MM.1S (cell line): ENCODE results near the gene CCSER1.
"Not testable (repeated sequence)": the region's sequence is repeated elsewhere in the genome, so short reads cannot be mapped to it uniquely, and the experiment has no call there.

Experiments
- DNase-seq: peaks from one replicate; pipeline ENCODE4 v3.0.0-alpha.2; 2015
- H2AFZ ChIP-seq: fragments of 300-600 bp; sonication (generic); 2 replicates; pipeline ENCODE4 v1.6.0; 2016; ENCODE audit warnings: antibody characterized with exemption, low read length
- H3F3A ChIP-seq: fragments of 300-600 bp; sonication (generic); 2 replicates; pipeline ENCODE4 v1.6.1; 2016; ENCODE audit warnings: mild to moderate bottlenecking, antibody characterized with exemption, low read length, moderate library complexity, mixed read lengths; ENCODE audit not compliant: insufficient read depth
- H3K27ac ChIP-seq: fragments of 300-600 bp; sonication (generic); 2 replicates; pipeline ENCODE4 v1.5.1; 2016; ENCODE audit warnings: mild to moderate bottlenecking, low read length
- H3K27me3 ChIP-seq: fragments of 300-600 bp; sonication (generic); replicated peaks from 2 replicates; pipeline ENCODE4 v1.6.0; 2016; ENCODE audit warnings: low read length; ENCODE audit not compliant: insufficient read depth
- H3K36me3 ChIP-seq: fragments of 300-600 bp; sonication (generic); replicated peaks from 2 replicates; pipeline ENCODE4 v1.6.1; 2016; ENCODE audit warnings: mild to moderate bottlenecking, low read length, mixed read lengths; ENCODE audit not compliant: insufficient read depth
- H3K4me1 ChIP-seq: fragments of 300-600 bp; sonication (generic); 2 replicates; pipeline ENCODE4 v1.6.1; 2016; ENCODE audit warnings: low read length, mixed read lengths
- H3K4me2 ChIP-seq: fragments of 300-600 bp; sonication (generic); 2 replicates; pipeline ENCODE4 v1.6.0; 2016; ENCODE audit warnings: low read depth, low read length
- H3K4me3 ChIP-seq: fragments of 300-600 bp; sonication (generic); 2 replicates; pipeline ENCODE4 v1.5.1; 2016; ENCODE audit warnings: low read length, mixed read lengths
- H3K79me2 ChIP-seq: fragments of 300-600 bp; sonication (generic); 2 replicates; pipeline ENCODE4 v1.6.1; 2016; ENCODE audit warnings: mixed run types, low read length, mixed read lengths
- H3K9ac ChIP-seq: fragments of 300-600 bp; sonication (generic); 2 replicates; pipeline ENCODE4 v1.6.1; 2016; ENCODE audit warnings: low read length, mixed read lengths
- H3K9me2 ChIP-seq: fragments of 300-600 bp; sonication (generic); replicated peaks from 2 replicates; pipeline ENCODE4 v1.6.1; 2016; ENCODE audit warnings: mild to moderate bottlenecking, low read length, mixed read lengths; ENCODE audit not compliant: insufficient read depth
- H3K9me3 ChIP-seq: fragments of 300-600 bp; sonication (generic); replicated peaks from 2 replicates; pipeline ENCODE4 v1.6.1; 2016; ENCODE audit warnings: mild to moderate bottlenecking, low read length, mixed read lengths; ENCODE audit not compliant: insufficient read depth
- H4K20me1 ChIP-seq: fragments of 300-600 bp; sonication (generic); 2 replicates; pipeline ENCODE4 v1.6.1; 2016; ENCODE audit warnings: mild to moderate bottlenecking, low read length, moderate library complexity, mixed read lengths; ENCODE audit not compliant: insufficient read depth
- CTCF ChIP-seq: fragments of 300-600 bp; sonication (generic); IDR thresholded peaks from 2 replicates; pipeline ENCODE4 v1.5.1; 2016; ENCODE audit warnings: antibody characterized with exemption, low read length, mixed read lengths
- EZH2 ChIP-seq: fragments of 300-600 bp; sonication (generic); optimal IDR thresholded peaks from 2 replicates; pipeline ENCODE3; 2017; ENCODE audit warnings: low read depth, mild to moderate bottlenecking, antibody characterized with exemption, low read length, mixed read lengths
- EZH2phosphoT487 ChIP-seq: fragments of 300-600 bp; sonication (generic); IDR thresholded peaks from 2 replicates; pipeline ENCODE4 v1.6.1; 2018; ENCODE audit warnings: antibody characterized with exemption, low read length

The CCSER1 gene

GRCh38 chr4:90670183-90670582, 543.0 kb downstream of the CCSER1 start:
- Histone ChIP-seq H3K4me1 (no peaks in the 10 kb centered on the region), H3K9me2 (no peaks in the 10 kb centered on the region), H3K9ac (no peak overlapping the region), H3K27ac (no peak overlapping the region), H3K4me2 (no peak overlapping the region), H3F3A (no peaks in the 10 kb centered on the region), H3K9me3 (no peaks in the 10 kb centered on the region), H3K36me3 (no peaks in the 10 kb centered on the region), H3K27me3 (no peaks in the 10 kb centered on the region), H3K4me3 (no peak overlapping the region), H2AFZ (no peak overlapping the region), H3K79me2 (no peaks in the 10 kb centered on the region), H4K20me1 (no peaks in the 10 kb centered on the region)
- TF ChIP-seq EZH2, result no peak
- TF ChIP-seq CTCF, result no peak
- no peak for TF ChIP-seq EZH2phosphoT487
- no peak for DNase-seq

GRCh38 chr4:90689739-90690138, 562.5 kb downstream of the CCSER1 start:
- Histone ChIP-seq H4K20me1 (no peaks in the 10 kb centered on the region), H3K27ac (no peak overlapping the region), H3K9me2 (no peaks in the 10 kb centered on the region), H3K4me1 (no peaks in the 10 kb centered on the region), H3K36me3 (no peaks in the 10 kb centered on the region), H3K4me2 (no peak overlapping the region), H3K27me3 (no peaks in the 10 kb centered on the region), H3F3A (no peaks in the 10 kb centered on the region), H2AFZ (no peak overlapping the region), H3K9ac (no peak overlapping the region), H3K9me3 (no peaks in the 10 kb centered on the region), H3K4me3 (no peak overlapping the region), H3K79me2 (no peaks in the 10 kb centered on the region)
- TF ChIP-seq CTCF (no peak), EZH2phosphoT487 (no peak), EZH2 (no peak)
- DNase-seq, result no peak

- no peak overlapping the region for H3K9ac ChIP-seq
- no peak for TF ChIP-seq EZH2phosphoT487
- TF ChIP-seq CTCF, result no peak
- TF ChIP-seq EZH2, result no peak
- no peak for DNase-seq
- H4K20me1 ChIP-seq, result no peaks in the 10 kb centered on the region
- H3K27me3 ChIP-seq, result no peaks in the 10 kb centered on the region
- no peaks in the 10 kb centered on the region for H3K9me2 ChIP-seq
- H3K36me3 ChIP-seq, result no peaks in the 10 kb centered on the region
- H3K4me2 ChIP-seq, result no peak overlapping the region
- no peak overlapping the region for H3K4me3 ChIP-seq
- no peaks in the 10 kb centered on the region for H3K79me2 ChIP-seq
- H3K9me3 ChIP-seq, result no peaks in the 10 kb centered on the region
- no peak overlapping the region for H2AFZ ChIP-seq
- H3K27ac ChIP-seq, result no peak overlapping the region
- H3F3A ChIP-seq, result no peaks in the 10 kb centered on the region
- H3K4me1 ChIP-seq, result no peaks in the 10 kb centered on the region
Measured at GRCh38 chr4:90695411-90695810, 568.2 kb downstream of the CCSER1 start.

GRCh38 chr4:90705501-90705900, 578.3 kb downstream of the CCSER1 start:
- H3K79me2 ChIP-seq, H2AFZ ChIP-seq, H3K4me3 ChIP-seq, H3K27me3 ChIP-seq, H3K4me1 ChIP-seq, H3K4me2 ChIP-seq, H3K9ac ChIP-seq, H4K20me1 ChIP-seq, DNase-seq, H3K27ac ChIP-seq, H3K9me2 ChIP-seq, H3K36me3 ChIP-seq, H3K9me3 ChIP-seq, H3F3A ChIP-seq: not testable (repeated sequence)
